WTC11 (cell line): ENCODE results near the gene NUP210. TPM values are rescaled to one million over a fixed set of nuclear protein-coding genes. Genes with fewer than 3 reads are reported as not detected.

Experiments
- ATAC-seq: fragments of 200-7000 bp; cut with Tn5 transposase; 2 replicates; pipeline ENCODE4 v1.10.0; 2021; ENCODE audit warnings: mild to moderate bottlenecking, moderate library complexity
- CTCF ChIA-PET: fragments of 300-600 bp; sonication (Branson Sonifier 250); formaldehyde crosslinking; loops from one replicate; lab custom pipeline; 2021; ENCODE audit warnings: antibody characterized with exemption; lab: Charles Lee
- POLR2A ChIA-PET: fragments of 350-600 bp; sonication (Branson Sonifier 250); formaldehyde crosslinking; loops from one replicate; lab custom pipeline; 2021; ENCODE audit warnings: antibody characterized with exemption; lab: Charles Lee
- DNase-seq: peaks from one replicate; pipeline ENCODE4 v3.0.0; 2021; ENCODE audit warnings: low spot score
- H3K27ac Mint-ChIP-seq: 2 replicates; pipeline ENCODE4 v1.8.0; 2021; ENCODE audit warnings: mixed read lengths
- H3K27me3 Mint-ChIP-seq: 2 replicates; pipeline ENCODE4 v1.8.0; 2021; ENCODE audit warnings: low read depth, mild to moderate bottlenecking, moderate library complexity, mixed read lengths
- H3K36me3 Mint-ChIP-seq: 2 replicates; pipeline ENCODE4 v1.8.0; 2021; ENCODE audit warnings: mixed read lengths
- H3K4me1 Mint-ChIP-seq: 2 replicates; pipeline ENCODE4 v1.8.0; 2022; ENCODE audit warnings: mixed read lengths
- H3K4me3 Mint-ChIP-seq: 2 replicates; pipeline ENCODE4 v1.8.0; 2021; ENCODE audit warnings: mild to moderate bottlenecking, moderate library complexity, mixed read lengths
- H3K9me3 Mint-ChIP-seq: 2 replicates; pipeline ENCODE4 v1.8.0; 2021; ENCODE audit warnings: mixed read lengths
- AR ChIP-seq: fragments of 250-450 bp; sonication (Bioruptor Pico); IDR thresholded peaks from 2 replicates; pipeline ENCODE4 v1.9.0; 2021; ENCODE audit warnings: mild to moderate bottlenecking
- ATF3 ChIP-seq: sonication (generic); formaldehyde crosslinking; conservative IDR thresholded peaks from 2 replicates; pipeline ENCODE4 v1.8.1; 2022; ENCODE audit warnings: mild to moderate bottlenecking, missing genetic modification reagents
- CREB1 ChIP-seq: sonication (generic); formaldehyde crosslinking; IDR thresholded peaks from 2 replicates; pipeline ENCODE4 v1.8.0; 2023; ENCODE audit warnings: mild to moderate bottlenecking, missing genetic modification reagents
- ELF4 ChIP-seq: sonication (generic); formaldehyde crosslinking; IDR thresholded peaks from 2 replicates; pipeline ENCODE4 v1.8.1; 2022; ENCODE audit warnings: low read depth, mild to moderate bottlenecking, moderate library complexity, missing genetic modification reagents
- ETV6 ChIP-seq: sonication (generic); formaldehyde crosslinking; IDR thresholded peaks from 2 replicates; pipeline ENCODE4 v1.8.1; 2022; ENCODE audit warnings: mild to moderate bottlenecking, missing genetic modification reagents
- GABPB1 ChIP-seq: sonication (generic); formaldehyde crosslinking; IDR thresholded peaks from 2 replicates; pipeline ENCODE4 v1.8.1; 2023; ENCODE audit warnings: mild to moderate bottlenecking, missing genetic modification reagents
- GTF2I ChIP-seq: fragments of 250-450 bp; sonication (Bioruptor Pico); conservative IDR thresholded peaks from 2 replicates; pipeline ENCODE4 v1.4.0; 2021; ENCODE audit warnings: mild to moderate bottlenecking
- IRF2 ChIP-seq: sonication (generic); formaldehyde crosslinking; IDR thresholded peaks from 2 replicates; pipeline ENCODE4 v1.8.0; 2022; ENCODE audit warnings: low read depth, missing genetic modification reagents, borderline replicate concordance
- JUN ChIP-seq: sonication (generic); formaldehyde crosslinking; IDR thresholded peaks from 2 replicates; pipeline ENCODE4 v1.8.0; 2023; ENCODE audit warnings: mild to moderate bottlenecking, missing genetic modification reagents
- KAT7 ChIP-seq: sonication (generic); formaldehyde crosslinking; IDR thresholded peaks from 2 replicates; pipeline ENCODE4 v1.8.1; 2023; ENCODE audit warnings: missing genetic modification reagents, mild to moderate bottlenecking, borderline replicate concordance
- MAX ChIP-seq: sonication (generic); formaldehyde crosslinking; IDR thresholded peaks from 2 replicates; pipeline ENCODE4 v1.8.0; 2022; ENCODE audit warnings: mild to moderate bottlenecking, missing genetic modification reagents
- MYBL2 ChIP-seq: sonication (generic); formaldehyde crosslinking; IDR thresholded peaks from 2 replicates; pipeline ENCODE4 v1.8.1; 2023; ENCODE audit warnings: mild to moderate bottlenecking, moderate library complexity, missing genetic modification reagents
- NFATC4 ChIP-seq: fragments of 250-450 bp; sonication (Bioruptor Pico); IDR thresholded peaks from 2 replicates; pipeline ENCODE4 v1.9.0; 2021; ENCODE audit warnings: mild to moderate bottlenecking
- NFE2L1 ChIP-seq: sonication (generic); formaldehyde crosslinking; IDR thresholded peaks from 2 replicates; pipeline ENCODE4 v1.8.1; 2023; ENCODE audit warnings: missing genetic modification reagents
- NFYB ChIP-seq: sonication (generic); formaldehyde crosslinking; conservative IDR thresholded peaks from 2 replicates; pipeline ENCODE4 v1.8.0; 2022; ENCODE audit warnings: low read depth, missing genetic modification reagents
- NR3C1 ChIP-seq: sonication (generic); formaldehyde crosslinking; conservative IDR thresholded peaks from 2 replicates; pipeline ENCODE4 v1.8.1; 2023; ENCODE audit warnings: low read depth, mild to moderate bottlenecking, missing genetic modification reagents
- PREB ChIP-seq: sonication (generic); formaldehyde crosslinking; IDR thresholded peaks from 2 replicates; pipeline ENCODE4 v1.8.1; 2022; ENCODE audit warnings: mild to moderate bottlenecking, missing genetic modification reagents, moderate library complexity, borderline replicate concordance
- RELA ChIP-seq: sonication (generic); formaldehyde crosslinking; IDR thresholded peaks from 2 replicates; pipeline ENCODE4 v1.8.1; 2022; ENCODE audit warnings: missing genetic modification reagents, mild to moderate bottlenecking, borderline replicate concordance
- RORB ChIP-seq: fragments of 250-450 bp; sonication (Bioruptor Pico); IDR thresholded peaks from 2 replicates; pipeline ENCODE4 v1.9.0; 2021; ENCODE audit warnings: mild to moderate bottlenecking
- SMAD4 ChIP-seq: sonication (generic); formaldehyde crosslinking; IDR thresholded peaks from 2 replicates; pipeline ENCODE4 v1.8.0; 2022; ENCODE audit warnings: mild to moderate bottlenecking, missing genetic modification reagents
- SP1 ChIP-seq: sonication (generic); formaldehyde crosslinking; conservative IDR thresholded peaks from 2 replicates; pipeline ENCODE4 v1.8.1; 2022; ENCODE audit warnings: missing genetic modification reagents
- USF2 ChIP-seq: sonication (generic); formaldehyde crosslinking; IDR thresholded peaks from 2 replicates; pipeline ENCODE4 v1.8.1; 2023; ENCODE audit warnings: mild to moderate bottlenecking, missing genetic modification reagents, moderate library complexity
- ZBTB21 ChIP-seq: sonication (generic); formaldehyde crosslinking; IDR thresholded peaks from 2 replicates; pipeline ENCODE4 v1.8.1; 2023; ENCODE audit warnings: mild to moderate bottlenecking, missing genetic modification reagents, borderline replicate concordance
- ZNF219 ChIP-seq: sonication (generic); formaldehyde crosslinking; IDR thresholded peaks from 2 replicates; pipeline ENCODE4 v1.8.0; 2023; ENCODE audit warnings: missing genetic modification reagents, mild to moderate bottlenecking, borderline replicate concordance
- ZNF396 ChIP-seq: fragments of 250-450 bp; sonication (Bioruptor Pico); IDR thresholded peaks from 2 replicates; pipeline ENCODE4 v1.8.0; 2021; ENCODE audit warnings: mild to moderate bottlenecking, moderate library complexity, borderline replicate concordance
- ZNF671 ChIP-seq: fragments of 250-450 bp; sonication (Bioruptor Pico); IDR thresholded peaks from 2 replicates; pipeline ENCODE4 v1.8.0; 2021; ENCODE audit warnings: mild to moderate bottlenecking
- total RNA-seq: library from RNA; stranded (reverse); gene quantifications from 3 replicates; pipeline ENCODE4 v1.2.3, GENCODE V29; 2021

The NUP210 gene
- total RNA-seq, 1 experiment from 2014 or later: 59.2 TPM

GRCh38 chr3:13273604-13274105 lies 146.5 kb downstream of the NUP210 start (continued):
- no peak for TF ChIP-seq GTF2I (CRISPR knock-in tag)
- TF ChIP-seq RORB (CRISPR knock-in tag): no peak
- TF ChIP-seq NFYB (CRISPR knock-in tag): no peak
- TF ChIP-seq ZNF396 (CRISPR knock-in tag): no peak

- CTCF ChIA-PET: no interaction called here
- ATAC-seq: peak; percentile 43
- H3K36me3 Mint-ChIP-seq: peaks cover 8% of the 10 kb centered on the region
Measured at GRCh38 chr3:13272831-13273603, 147.1 kb downstream of the NUP210 start.

GRCh38 chr3:13269711-13270378 lies 150.3 kb downstream of the NUP210 start:
- Mint-ChIP-seq H3K27me3 (no peaks in the 10 kb centered on the region), H3K36me3 (peaks cover 8% of the 10 kb centered on the region), H3K27ac (no peak overlapping the region), H3K9me3 (peaks cover 18% of the 10 kb centered on the region; the same call in 1 of the 2 replicates), H3K4me3 (no peak overlapping the region), H3K4me1 (peaks cover 7% of the 10 kb centered on the region)
- ChIA-PET POLR2A (no interaction called here), CTCF (interaction anchor here (1.1 kb wide), 1 partner anchor 191 kb away, joined by 3 read pairs; no protein-coding TSS in a partner anchor)
- DNase-seq (no peak), ATAC-seq (no peak)
- TF ChIP-seq MYBL2 (no peak), RELA (no peak), GABPB1 (CRISPR knock-in tag) (no peak), NFATC4 (no peak), NR3C1 (CRISPR knock-in tag) (no peak), JUN (CRISPR knock-in tag) (no peak), PREB (CRISPR knock-in tag) (no peak), ATF3 (CRISPR knock-in tag) (no peak)

More at GRCh38 chr3:13272831-13273603, 147.1 kb downstream of the NUP210 start:
- H3K4me3 Mint-ChIP-seq: no peak overlapping the region
- peaks cover 11% of the 10 kb centered on the region; the same call in 1 of the 2 replicates for H3K9me3 Mint-ChIP-seq
- no peak for TF ChIP-seq ETV6
- no peak for TF ChIP-seq JUN (CRISPR knock-in tag)
- no peak for TF ChIP-seq ZNF219 (CRISPR knock-in tag)
- TF ChIP-seq IRF2 (CRISPR knock-in tag): no peak
- TF ChIP-seq AR (CRISPR knock-in tag): no peak
- TF ChIP-seq NFATC4: no peak
- no peak for TF ChIP-seq ELF4 (CRISPR knock-in tag)
- TF ChIP-seq SP1 (CRISPR knock-in tag): no peak
- TF ChIP-seq MAX: no peak
- no peak for TF ChIP-seq MYBL2
- TF ChIP-seq USF2 (CRISPR knock-in tag): no peak
- TF ChIP-seq KAT7 (CRISPR knock-in tag): no peak
- TF ChIP-seq CREB1: no peak
- no peak for TF ChIP-seq ZBTB21 (CRISPR knock-in tag)
- no peak for TF ChIP-seq NFE2L1
- TF ChIP-seq ZNF671: no peak
- TF ChIP-seq SMAD4 (CRISPR knock-in tag): no peak
- H3K27ac Mint-ChIP-seq: no peak overlapping the region
- peaks cover 19% of the 10 kb centered on the region for H3K4me1 Mint-ChIP-seq
- no peaks in the 10 kb centered on the region for H3K27me3 Mint-ChIP-seq
- POLR2A ChIA-PET: no interaction called here
- DNase-seq: no peak
